Keratinocyte (primary cell): ENCODE measurements around the gene LSM12. TPM values are rescaled to one million over a fixed set of nuclear protein-coding genes. Genes with fewer than 3 reads are reported as not detected.

ENCODE experiments used
- DNase-seq: peaks from one replicate; pipeline ENCODE4 v3.0.0-alpha.2; 2011; ENCODE audit warnings: low read depth, missing footprints, low spot score
- FAIRE-seq: peaks from 2 replicates; lab custom pipeline; 2011; peaks lifted over from hg19 to GRCh38; lab: Jason Lieb, UNC
- H2AFZ ChIP-seq: 2 replicates; pipeline ENCODE4 v1.6.0; 2012; ENCODE audit warnings: low read length, control low read depth, inconsistent platforms; ENCODE audit not compliant: control insufficient read depth
- H3K27ac ChIP-seq: 2 replicates; pipeline ENCODE4 v1.5.1; 2011; ENCODE audit warnings: low read length; ENCODE audit not compliant: control insufficient read depth, insufficient read depth
- H3K27me3 ChIP-seq: 3 replicates; pipeline ENCODE4 v1.6.0; 2011; ENCODE audit warnings: low read length; ENCODE audit not compliant: control insufficient read depth, insufficient read depth; ENCODE audit errors: extremely low read depth
- H3K36me3 ChIP-seq, 2 experiments: 2 replicates in 1 of 2; 3 replicates in 1 of 2; pipeline ENCODE4 v1.5.1; 2011; ENCODE audit warnings: low read length in 2 of 2, mild to moderate bottlenecking in 1 of 2; ENCODE audit not compliant: control insufficient read depth in 2 of 2, insufficient read depth in 2 of 2; ENCODE audit errors: extremely low read depth in 1 of 2
- H3K4me1 ChIP-seq: 3 replicates; pipeline ENCODE4 v1.5.1; 2011; ENCODE audit warnings: low read length; ENCODE audit not compliant: control insufficient read depth, insufficient read depth; ENCODE audit errors: extremely low read depth
- H3K4me2 ChIP-seq: 3 replicates; pipeline ENCODE4 v1.6.0; 2011; ENCODE audit warnings: low read depth, low read length; ENCODE audit not compliant: control insufficient read depth, insufficient read depth; ENCODE audit errors: extremely low read depth
- H3K4me3 ChIP-seq, 3 experiments: fragments of 200-600 bp in 1 of 3; sonication (generic) in 1 of 3; 2 replicates in 2 of 3; 3 replicates in 1 of 3; pipeline ENCODE4 v1.5.1; 2011 to 2016; ENCODE audit warnings: low read length in 3 of 3, mild to moderate bottlenecking in 3 of 3, control low read depth in 2 of 3, inconsistent platforms in 1 of 3, low read depth in 1 of 3, mixed read lengths in 1 of 3, mixed run types in 1 of 3, moderate library complexity in 1 of 3; ENCODE audit not compliant: control insufficient read depth in 2 of 3, insufficient read depth in 2 of 3; ENCODE audit errors: extremely low read depth in 1 of 3
- H3K79me2 ChIP-seq: 2 replicates; pipeline ENCODE4 v1.6.0; 2012; ENCODE audit warnings: low read length; ENCODE audit not compliant: control insufficient read depth, insufficient read depth
- H3K9ac ChIP-seq: 3 replicates; pipeline ENCODE4 v1.6.0; 2011; ENCODE audit warnings: low read length; ENCODE audit not compliant: control insufficient read depth, insufficient read depth; ENCODE audit errors: extremely low read depth
- H3K9me1 ChIP-seq: 3 replicates; pipeline ENCODE4 v1.6.0; 2011; ENCODE audit warnings: low read length; ENCODE audit not compliant: control insufficient read depth, insufficient read depth; ENCODE audit errors: extremely low read depth
- H3K9me3 ChIP-seq: 2 replicates; pipeline ENCODE4 v1.5.1; 2012; ENCODE audit warnings: low read depth, low read length; ENCODE audit not compliant: control insufficient read depth
- H4K20me1 ChIP-seq: 3 replicates; pipeline ENCODE4 v1.6.0; 2011; ENCODE audit warnings: low read length; ENCODE audit not compliant: control insufficient read depth, insufficient read depth; ENCODE audit errors: extremely low read depth
- EZH2 ChIP-seq: IDR thresholded peaks from one replicate; pipeline ENCODE4 v1.6.1; 2012; ENCODE audit warnings: inconsistent platforms, mild to moderate bottlenecking, low read length, moderate library complexity
- dilution Hi-C: fragments of 300-500 bp; cut with MboI; formaldehyde crosslinking; loops from one replicate; pipeline ENCODE4 v1.7.0; 2020; ENCODE audit warnings: low sequenced_read_pairs; ENCODE audit not compliant: extremely low pct_ligation_motif_present
- polyA plus RNA-seq, 5 experiments: library from polyadenylated mRNA; depleted of rRNA in 3 of 5; stranded (reverse) in 3 of 5; stranded (forward) in 1 of 5; unstranded in 1 of 5; fragments of >200 nt; gene quantifications; 1 replicate in 1 of 5; 2 replicates in 3 of 5; 3 replicates in 1 of 5; pipeline versions ENCODE4 v1.2.1 to v1.2.3, GENCODE V29; 2011 to 2012; ENCODE audit warnings: missing spikeins in 2 of 5, low read depth in 1 of 5, low replicate concordance in 1 of 5
- TF ChIP-seq, protein P1 (sequence below), 3 experiments: IDR thresholded peaks in 1 of 3; conservative IDR thresholded peaks in 1 of 3; optimal IDR thresholded peaks in 1 of 3; 2 replicates in 2 of 3; 3 replicates in 1 of 3; pipeline versions ENCODE3 to v1.5.1; 2011; ENCODE audit warnings: low read length in 3 of 3, mild to moderate bottlenecking in 3 of 3, moderate library complexity in 2 of 3, control low read depth in 1 of 3, inconsistent platforms in 1 of 3; ENCODE audit not compliant: insufficient read depth in 2 of 3; ENCODE audit errors: extremely low read depth in 1 of 3

LSM12 gene
- polyA plus RNA-seq, 1 donor (not counting 4 experiments of a cell fraction or from before 2014, with no cell fraction given): 49.5 TPM

DNA sequence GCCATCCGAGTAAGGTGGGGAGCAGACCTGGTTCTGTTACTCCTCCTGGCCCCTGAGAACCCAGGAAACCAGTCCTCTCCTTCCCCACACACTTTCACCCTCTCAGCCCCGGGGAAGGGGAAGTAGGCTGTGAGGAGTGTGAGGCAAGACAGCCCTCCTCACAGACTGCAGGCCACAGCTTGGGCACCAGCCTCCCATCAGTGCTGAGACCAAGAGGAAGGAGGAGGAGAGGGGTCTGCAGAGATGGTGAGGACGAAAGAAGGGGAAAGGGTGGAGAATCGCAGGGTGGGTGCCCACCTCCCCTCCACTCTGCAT is 11.1 kb upstream of the LSM12 start:
- Histone ChIP-seq H3K27ac (no peak overlapping the region), H3K79me2 (no peaks in the 10 kb centered on the region), H3K9me1 (no peaks in the 10 kb centered on the region), H3K4me3 (no peak overlapping the region), H3K4me1 (peaks cover 7% of the 10 kb centered on the region), H3K9me3 (no peaks in the 10 kb centered on the region), H4K20me1 (no peaks in the 10 kb centered on the region), H3K9ac (no peak overlapping the region), H3K36me3 (peaks cover 17 to 26% of the 10 kb centered on the region in 2 experiments), H3K4me2 (no peak overlapping the region), H2AFZ (no peak overlapping the region), H3K27me3 (no peaks in the 10 kb centered on the region)
- FAIRE-seq: no peak
- dilution Hi-C loops: no loop called here
- TF ChIP-seq, protein P1, sequence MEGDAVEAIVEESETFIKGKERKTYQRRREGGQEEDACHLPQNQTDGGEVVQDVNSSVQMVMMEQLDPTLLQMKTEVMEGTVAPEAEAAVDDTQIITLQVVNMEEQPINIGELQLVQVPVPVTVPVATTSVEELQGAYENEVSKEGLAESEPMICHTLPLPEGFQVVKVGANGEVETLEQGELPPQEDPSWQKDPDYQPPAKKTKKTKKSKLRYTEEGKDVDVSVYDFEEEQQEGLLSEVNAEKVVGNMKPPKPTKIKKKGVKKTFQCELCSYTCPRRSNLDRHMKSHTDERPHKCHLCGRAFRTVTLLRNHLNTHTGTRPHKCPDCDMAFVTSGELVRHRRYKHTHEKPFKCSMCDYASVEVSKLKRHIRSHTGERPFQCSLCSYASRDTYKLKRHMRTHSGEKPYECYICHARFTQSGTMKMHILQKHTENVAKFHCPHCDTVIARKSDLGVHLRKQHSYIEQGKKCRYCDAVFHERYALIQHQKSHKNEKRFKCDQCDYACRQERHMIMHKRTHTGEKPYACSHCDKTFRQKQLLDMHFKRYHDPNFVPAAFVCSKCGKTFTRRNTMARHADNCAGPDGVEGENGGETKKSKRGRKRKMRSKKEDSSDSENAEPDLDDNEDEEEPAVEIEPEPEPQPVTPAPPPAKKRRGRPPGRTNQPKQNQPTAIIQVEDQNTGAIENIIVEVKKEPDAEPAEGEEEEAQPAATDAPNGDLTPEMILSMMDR (optimal IDR thresholded peaks at IDR 0.05 in 1 of 3, IDR thresholded peaks at IDR 0.05 in 1 of 3, conservative IDR thresholded peaks at IDR 0.05 in 1 of 3; ENCODE audit: extremely low read depth in 1 of 3, insufficient read depth in 2 of 3, low read length in 3 of 3): no peak
- no peak for TF ChIP-seq EZH2
- DNase-seq: no peak

DNA sequence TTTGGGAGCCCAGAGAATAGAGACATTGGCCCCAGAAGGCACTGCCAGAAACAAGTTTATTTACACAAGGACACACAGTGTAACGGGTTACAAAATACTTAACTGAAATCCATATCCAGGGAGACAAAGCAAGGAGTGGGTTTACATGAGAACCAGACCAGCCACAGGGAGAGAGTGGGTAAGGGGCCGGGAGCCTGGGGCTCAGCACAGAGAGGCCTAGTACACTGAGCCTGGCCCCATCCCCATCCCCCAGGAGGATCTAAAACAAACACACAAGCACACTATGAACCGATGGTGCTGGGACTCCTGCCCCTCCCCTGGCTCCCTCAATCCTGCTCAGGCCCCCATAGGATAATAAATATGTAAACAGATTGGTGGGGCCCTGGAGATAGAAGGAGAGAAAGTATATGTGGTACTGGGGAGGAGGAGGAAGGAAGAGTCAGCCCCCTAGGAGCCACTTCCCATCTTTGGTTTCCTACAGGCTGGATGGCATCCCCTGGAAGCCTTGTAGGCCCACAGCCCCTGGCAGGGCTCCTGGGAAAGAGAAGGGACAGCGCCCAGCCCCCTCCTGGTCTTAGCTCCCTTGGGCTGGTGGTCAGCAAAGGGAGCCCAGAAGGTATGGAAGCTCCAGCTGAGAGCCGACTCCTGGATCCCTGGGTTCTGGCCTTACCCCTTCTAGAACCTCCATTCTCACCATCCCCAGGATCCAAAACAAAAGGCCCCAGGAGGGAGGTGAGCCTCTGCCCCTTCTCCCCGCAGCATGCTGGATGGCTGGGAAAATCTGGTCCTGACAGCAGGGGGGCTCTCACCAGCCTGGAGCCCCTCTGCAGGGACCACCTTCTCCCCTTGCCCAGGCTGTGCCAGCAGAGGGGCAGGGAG is 10.5 kb upstream of the LSM12 start:
- Histone ChIP-seq H3K4me1 (peaks cover 6% of the 10 kb centered on the region), H3K79me2 (no peaks in the 10 kb centered on the region), H3K9ac (no peak overlapping the region), H3K9me1 (no peaks in the 10 kb centered on the region), H3K27me3 (no peaks in the 10 kb centered on the region), H3K4me3 (no peak overlapping the region), H3K27ac (no peak overlapping the region), H2AFZ (no peak overlapping the region), H3K36me3 (peaks cover 15 to 26% of the 10 kb centered on the region in 2 experiments), H3K4me2 (no peak overlapping the region), H3K9me3 (no peaks in the 10 kb centered on the region), H4K20me1 (no peaks in the 10 kb centered on the region)
- DNase-seq (no peak), FAIRE-seq (no peak)
- TF ChIP-seq EZH2: no peak
- TF ChIP-seq, protein P1 (optimal IDR thresholded peaks at IDR 0.05 in 1 of 3, IDR thresholded peaks at IDR 0.05 in 1 of 3, conservative IDR thresholded peaks at IDR 0.05 in 1 of 3; ENCODE audit: extremely low read depth in 1 of 3, insufficient read depth in 2 of 3, low read length in 3 of 3): no peak
- dilution Hi-C loops: no loop called here
